ENCODE data around the gene TMEM184B. TPM values are rescaled to one million over a fixed set of nuclear protein-coding genes. Genes with fewer than 3 reads are reported as not detected.

The TMEM184B gene
- total and polyA plus RNA-seq, 2 of the 8 experiments (the other 6 are each of a cell fraction or from before 2014, with no cell fraction given) = 41.6 to 81.0 TPM

- no peak for TF ChIP-seq SUZ12 (IDR thresholded peaks at IDR 0.05; ENCODE audit: low read length)
- no peak for TF ChIP-seq POLR2A (IDR thresholded peaks at IDR 0.05; ENCODE audit: control extremely low read depth in 1 of 2, low read depth in 2 of 2, low read length in 2 of 2)
- no peak for TF ChIP-seq GTF2F1 (IDR thresholded peaks at IDR 0.05; ENCODE audit: borderline replicate concordance, low read depth, low read length)
- no peak for TF ChIP-seq BCL11A (IDR thresholded peaks at IDR 0.05; ENCODE audit: low read depth in 2 of 2, low read length in 2 of 2)
- no peak for TF ChIP-seq SAP30 (IDR thresholded peaks at IDR 0.05; ENCODE audit: insufficient read depth, insufficient replicate concordance, low read length)
These were observed 60.4 kb downstream of the TMEM184B start (continued) for GRCh38 chr22:38212442-38212841.
